HEK293T (cell line): ENCODE results near the gene MLLT3.

Experiments used
- CTCF ChIA-PET: fragments of 350-600 bp; formaldehyde crosslinking; extraction: SDS; loops from one replicate; lab custom pipeline; 2021; ENCODE audit warnings: antibody characterized with exemption, inconsistent platforms; lab: Yijun Ruan, JAX
- POLR2A ChIA-PET: fragments of 350-600 bp; formaldehyde crosslinking; extraction: SDS; loops from one replicate; lab custom pipeline; 2020; ENCODE audit warnings: antibody characterized with exemption, inconsistent platforms; lab: Yijun Ruan, JAX
- DNase-seq: peaks from one replicate; pipeline ENCODE4 v3.0.0; 2012; ENCODE audit warnings: mixed read lengths; ENCODE audit errors: extremely low spot score
- ARNT ChIP-seq: fragments of 450-650 bp; IDR thresholded peaks from 2 replicates; pipeline ENCODE4 v1.6.1; 2017; ENCODE audit warnings: mild to moderate bottlenecking
- BHLHE40 ChIP-seq: fragments of 450-650 bp; IDR thresholded peaks from 2 replicates; pipeline ENCODE4 v1.6.1; 2016; ENCODE audit warnings: mild to moderate bottlenecking, moderate library complexity, borderline replicate concordance
- CTBP1 ChIP-seq: fragments of 450-650 bp; IDR thresholded peaks from 2 replicates; pipeline ENCODE4 v1.6.1; 2016; ENCODE audit warnings: borderline replicate concordance
- ELF4 ChIP-seq: fragments of 450-650 bp; IDR thresholded peaks from 2 replicates; pipeline ENCODE4 v1.6.1; 2017; ENCODE audit warnings: antibody characterized with exemption
- FOXA1 ChIP-seq: fragments of 450-650 bp; IDR thresholded peaks from 2 replicates; pipeline ENCODE4 v1.6.1; 2016; ENCODE audit warnings: mild to moderate bottlenecking
- FOXK2 ChIP-seq: fragments of 450-650 bp; IDR thresholded peaks from 2 replicates; pipeline ENCODE4 v1.6.1; 2016; ENCODE audit warnings: mild to moderate bottlenecking
- FOXM1 ChIP-seq: fragments of 450-650 bp; IDR thresholded peaks from 2 replicates; pipeline ENCODE4 v1.6.1; 2017; ENCODE audit warnings: mild to moderate bottlenecking, borderline replicate concordance
- HDGF ChIP-seq: fragments of 450-650 bp; IDR thresholded peaks from 2 replicates; pipeline ENCODE4 v1.6.1; 2017; ENCODE audit warnings: antibody characterized with exemption, borderline replicate concordance
- L3MBTL2 ChIP-seq: fragments of 450-650 bp; conservative IDR thresholded peaks from 2 replicates; pipeline ENCODE4 v1.6.1; 2016; ENCODE audit warnings: mild to moderate bottlenecking
- LEF1 ChIP-seq: fragments of 450-650 bp; IDR thresholded peaks from 2 replicates; pipeline ENCODE4 v1.6.1; 2017; ENCODE audit warnings: mild to moderate bottlenecking, borderline replicate concordance
- NFRKB ChIP-seq: fragments of 450-650 bp; IDR thresholded peaks from 2 replicates; pipeline ENCODE4 v1.6.1; 2016; ENCODE audit warnings: mild to moderate bottlenecking, moderate library complexity
- PKNOX1 ChIP-seq: fragments of 450-650 bp; IDR thresholded peaks from 2 replicates; pipeline ENCODE4 v1.6.1; 2016
- SP1 ChIP-seq: fragments of 450-650 bp; IDR thresholded peaks from 2 replicates; pipeline ENCODE4 v1.6.1; 2017
- SUZ12 ChIP-seq: fragments of 450-650 bp; IDR thresholded peaks from 2 replicates; pipeline ENCODE4 v1.6.1; 2016; ENCODE audit warnings: mild to moderate bottlenecking
- TARDBP ChIP-seq: fragments of 450-650 bp; IDR thresholded peaks from 2 replicates; pipeline ENCODE4 v1.6.1; 2016
- ZNF384 ChIP-seq: fragments of 450-650 bp; IDR thresholded peaks from 2 replicates; pipeline ENCODE4 v1.6.1; 2016

Gene MLLT3

GRCh38 chr9:20314981-20315380 lies 307.3 kb downstream of the MLLT3 start:
- ChIA-PET CTCF (no interaction called here), POLR2A (no interaction called here)
- TF ChIP-seq FOXA1 (no peak), ELF4 (no peak), L3MBTL2 (no peak), ZNF384 (no peak), NFRKB (no peak)
- DNase-seq = no peak

GRCh38 chr9:20313415-20313814 lies 308.9 kb downstream of the MLLT3 start:
- TF ChIP-seq TARDBP = no peak
- TF ChIP-seq ELF4 = no peak
- no peak for TF ChIP-seq CTBP1
- no peak for TF ChIP-seq L3MBTL2
- no peak for TF ChIP-seq NFRKB
- no peak for TF ChIP-seq ZNF384
- CTCF ChIA-PET = no interaction called here
- POLR2A ChIA-PET = no interaction called here
- DNase-seq = no peak

GRCh38 chr9:20312732-20313131 lies 309.6 kb downstream of the MLLT3 start:
- no peak for DNase-seq
- ChIA-PET POLR2A (no interaction called here), CTCF (no interaction called here)
- TF ChIP-seq LEF1 = no peak

GRCh38 chr9:20310024-20310423 lies 312.3 kb downstream of the MLLT3 start:
- TF ChIP-seq TARDBP (no peak), LEF1 (no peak), NFRKB (no peak)
- CTCF ChIA-PET = no interaction called here
- DNase-seq = no peak
- POLR2A ChIA-PET = no interaction called here

- no peak for DNase-seq
- ChIA-PET POLR2A (no interaction called here), CTCF (no interaction called here)
Observed at GRCh38 chr9:20309124-20309523, 313.2 kb downstream of the MLLT3 start.

GRCh38 chr9:20307621-20308020 lies 314.7 kb downstream of the MLLT3 start:
- ChIA-PET CTCF (no interaction called here), POLR2A (no interaction called here)

More at GRCh38 chr9:20309124-20309523, 313.2 kb downstream of the MLLT3 start:
- no peak for TF ChIP-seq LEF1
- no peak for TF ChIP-seq SUZ12
- no peak for TF ChIP-seq TARDBP
- TF ChIP-seq SP1 = no peak
- no peak for TF ChIP-seq NFRKB
- no peak for TF ChIP-seq FOXM1
- TF ChIP-seq CTBP1 = no peak
- TF ChIP-seq BHLHE40 = no peak
- TF ChIP-seq HDGF = no peak
- no peak for TF ChIP-seq ZNF384
- no peak for TF ChIP-seq ELF4
- no peak for TF ChIP-seq L3MBTL2
- TF ChIP-seq FOXA1 = no peak
- no peak for TF ChIP-seq PKNOX1
- TF ChIP-seq FOXK2 = no peak
- TF ChIP-seq ARNT = no peak

GRCh38 chr9:20305452-20305851 lies 316.8 kb downstream of the MLLT3 start:
- ChIA-PET POLR2A (no interaction called here), CTCF (no interaction called here)
- no peak for DNase-seq
- no peak for TF ChIP-seq NFRKB
- no peak for TF ChIP-seq FOXK2
- no peak for TF ChIP-seq CTBP1
- TF ChIP-seq BHLHE40 = no peak
- no peak for TF ChIP-seq SUZ12
- no peak for TF ChIP-seq LEF1
- no peak for TF ChIP-seq PKNOX1
- no peak for TF ChIP-seq ELF4
- no peak for TF ChIP-seq L3MBTL2

More at GRCh38 chr9:20307621-20308020, 314.7 kb downstream of the MLLT3 start:
- DNase-seq = no peak
- no peak for TF ChIP-seq SUZ12
- no peak for TF ChIP-seq ARNT
- TF ChIP-seq HDGF = no peak
- TF ChIP-seq SP1 = no peak
- no peak for TF ChIP-seq L3MBTL2

- ChIA-PET POLR2A (no interaction called here), CTCF (no interaction called here)
- DNase-seq = no peak
- no peak for TF ChIP-seq FOXM1
- no peak for TF ChIP-seq ELF4
- no peak for TF ChIP-seq ZNF384
- TF ChIP-seq ARNT = no peak
- TF ChIP-seq HDGF = no peak
- no peak for TF ChIP-seq TARDBP
- no peak for TF ChIP-seq PKNOX1
- no peak for TF ChIP-seq NFRKB
- no peak for TF ChIP-seq FOXK2
- no peak for TF ChIP-seq SUZ12
- no peak for TF ChIP-seq FOXA1
- no peak for TF ChIP-seq LEF1
- no peak for TF ChIP-seq BHLHE40
- no peak for TF ChIP-seq SP1
- no peak for TF ChIP-seq CTBP1
Observed at GRCh38 chr9:20303996-20304395, 318.3 kb downstream of the MLLT3 start.
